ENCODE results near the gene ENKUR.
A peak's percentile ranks its signal among the peaks of the same experiment; 100 is the strongest.
"Not testable (repeated sequence)": the region's sequence is repeated elsewhere in the genome, so short reads cannot be mapped to it uniquely, and the experiment has no call there.

The ENKUR gene

GRCh38 chr10:24958721-24959381 is 57.1 kb downstream of the ENKUR start:
- no peaks in the 10 kb centered on the region for H3K36me3 ChIP-seq (ENCODE audit: control insufficient read depth in 4 of 4, insufficient read depth in 4 of 4, low read length in 3 of 4)
- no peaks in the 10 kb centered on the region for H3K4me1 ChIP-seq (ENCODE audit: control extremely low read depth in 1 of 4, control insufficient read depth in 4 of 4, insufficient read depth in 4 of 4, low read length in 3 of 4)
- H3K27me3 ChIP-seq (replicated peaks in 2 of 5; ENCODE audit: control insufficient read depth in 4 of 5, insufficient read depth in 5 of 5, low read length in 4 of 5) = no peaks in the 10 kb centered on the region
- no peak overlapping the region for H3K4me3 ChIP-seq (ENCODE audit: control insufficient read depth in 1 of 7, extremely low read depth in 1 of 7, insufficient read depth in 4 of 7, low read depth in 2 of 7, low read length in 6 of 7)
- no peak for DNase-seq
- WGBS (ENCODE audit: insufficient coverage) = 74% methylated on average over 4 of the region's 5 CpGs
- ChIA-PET CTCF (interaction anchor here (0.7 to 1.1 kb wide), 4 partner anchors 10 to 324 kb away, joined by 3 to 4 read pairs (median 3); no protein-coding TSS in a partner anchor), POLR2A (interaction anchor here (0.6 kb wide), 1 partner anchor 1434 kb away, joined by 3 read pairs; no protein-coding TSS in a partner anchor)
- H3K9me3 ChIP-seq (ENCODE audit: control extremely low read depth in 1 of 5, control insufficient read depth in 4 of 5, insufficient read depth in 2 of 5, low read depth in 1 of 5, low read length in 4 of 5) = no peaks in the 10 kb centered on the region
- H3K27ac ChIP-seq (ENCODE audit: insufficient read depth in 1 of 2, low read depth in 1 of 2, low read length in 2 of 2, poor library complexity in 1 of 2, severe bottlenecking in 2 of 2) = peak overlapping the region in 1 of 2 experiments; percentile 25

- H3K27ac ChIP-seq (ENCODE audit: insufficient read depth in 1 of 2, low read depth in 1 of 2, low read length in 2 of 2, poor library complexity in 1 of 2, severe bottlenecking in 2 of 2) = no peak overlapping the region
- DNase-seq = no peak
- no peaks in the 10 kb centered on the region for H3K27me3 ChIP-seq (replicated peaks in 2 of 5; ENCODE audit: control insufficient read depth in 4 of 5, insufficient read depth in 5 of 5, low read length in 4 of 5)
- ChIA-PET POLR2A (interaction anchor here (0.6 kb wide), 1 partner anchor 1435 kb away, joined by 3 read pairs; no protein-coding TSS in a partner anchor), CTCF (interaction anchor here (1.1 kb wide), 1 partner anchor 232 kb away, joined by 3 read pairs; no protein-coding TSS in a partner anchor)
- H3K9me3 ChIP-seq (ENCODE audit: control extremely low read depth in 1 of 5, control insufficient read depth in 4 of 5, insufficient read depth in 2 of 5, low read depth in 1 of 5, low read length in 4 of 5) = no peaks in the 10 kb centered on the region
- H3K4me1 ChIP-seq (ENCODE audit: control extremely low read depth in 1 of 4, control insufficient read depth in 4 of 4, insufficient read depth in 4 of 4, low read length in 3 of 4) = peaks cover 0 to 4% (median under 1%) of the 10 kb centered on the region in 4 experiments
- H3K4me3 ChIP-seq (ENCODE audit: control insufficient read depth in 1 of 7, extremely low read depth in 1 of 7, insufficient read depth in 4 of 7, low read depth in 2 of 7, low read length in 6 of 7) = no peak overlapping the region
- WGBS (ENCODE audit: insufficient coverage) = no CpG with 5 or more reads among the region's 4 CpGs
- no peaks in the 10 kb centered on the region for H3K36me3 ChIP-seq (ENCODE audit: control insufficient read depth in 4 of 4, insufficient read depth in 4 of 4, low read length in 3 of 4)
These were observed 57.8 kb downstream of the ENKUR start for GRCh38 chr10:24958091-24958720.

DNA sequence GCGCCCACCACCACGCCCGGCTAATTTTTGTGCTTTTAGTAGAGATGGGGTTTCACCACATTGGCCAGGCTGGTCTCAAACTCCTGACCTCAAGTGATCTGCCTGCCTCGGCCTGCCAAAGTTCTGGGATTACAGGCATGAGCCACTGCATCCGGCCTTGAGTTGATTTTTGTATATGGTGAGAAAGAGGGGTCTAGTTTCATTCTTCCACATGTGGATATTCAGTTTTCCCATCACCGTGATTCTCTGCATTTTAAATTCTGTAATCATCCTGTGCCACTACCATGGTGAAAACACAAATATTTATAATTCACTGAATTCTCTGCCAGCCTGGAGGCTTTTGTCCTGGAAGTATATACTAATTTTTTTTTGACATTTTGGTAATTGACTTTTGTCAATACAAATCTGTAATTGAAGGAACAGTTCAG is 58.3 kb downstream of the ENKUR start:
- H3K4me1 ChIP-seq (ENCODE audit: control extremely low read depth in 1 of 4, control insufficient read depth in 4 of 4, insufficient read depth in 4 of 4, low read length in 3 of 4); DNase-seq; H3K4me3 ChIP-seq (ENCODE audit: control insufficient read depth in 1 of 7, extremely low read depth in 1 of 7, insufficient read depth in 4 of 7, low read depth in 2 of 7, low read length in 6 of 7); CTCF ChIA-PET; H3K27me3 ChIP-seq (replicated peaks in 2 of 5; ENCODE audit: control insufficient read depth in 4 of 5, insufficient read depth in 5 of 5, low read length in 4 of 5); H3K36me3 ChIP-seq (ENCODE audit: control insufficient read depth in 4 of 4, insufficient read depth in 4 of 4, low read length in 3 of 4); H3K9me3 ChIP-seq (ENCODE audit: control extremely low read depth in 1 of 5, control insufficient read depth in 4 of 5, insufficient read depth in 2 of 5, low read depth in 1 of 5, low read length in 4 of 5); POLR2A ChIA-PET; H3K27ac ChIP-seq (ENCODE audit: insufficient read depth in 1 of 2, low read depth in 1 of 2, low read length in 2 of 2, poor library complexity in 1 of 2, severe bottlenecking in 2 of 2): not testable (repeated sequence)
- 95% methylated on average over 4 of the region's 6 CpGs for WGBS (ENCODE audit: insufficient coverage)

DNA sequence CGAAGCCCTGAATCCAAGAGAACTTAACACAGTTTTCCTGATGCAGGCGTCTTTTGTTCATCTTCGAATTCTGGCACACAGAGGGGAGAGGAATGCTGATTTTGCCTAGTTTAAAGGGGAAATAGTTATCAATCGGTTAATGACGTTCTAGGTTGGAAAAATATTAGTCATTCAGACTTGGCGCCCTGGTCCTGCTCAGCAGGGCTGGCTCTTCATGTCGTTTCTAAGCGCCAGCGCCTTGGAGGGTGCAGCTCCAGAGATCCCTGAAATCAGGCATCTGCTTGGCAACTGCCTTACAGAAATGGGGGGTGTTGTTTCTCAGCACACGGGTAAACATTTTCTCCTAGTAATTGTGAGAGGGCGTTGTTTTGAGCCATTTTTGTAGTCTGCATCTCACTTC is 62.3 kb downstream of the ENKUR start:
- ChIA-PET CTCF (interaction anchor here (1.0 to 3.0 kb wide), 2 partner anchors 9 to 96 kb away, joined by 3 to 14 read pairs; no protein-coding TSS in a partner anchor), POLR2A (interaction anchor here (0.6 kb wide), 1 partner anchor 230 kb away, joined by 4 read pairs; no protein-coding TSS in a partner anchor)
- Histone ChIP-seq H3K9me3 (ENCODE audit: control extremely low read depth in 1 of 5, control insufficient read depth in 4 of 5, insufficient read depth in 2 of 5, low read depth in 1 of 5, low read length in 4 of 5) (no peaks in the 10 kb centered on the region), H3K27me3 (replicated peaks in 2 of 5; ENCODE audit: control insufficient read depth in 4 of 5, insufficient read depth in 5 of 5, low read length in 4 of 5) (no peaks in the 10 kb centered on the region), H3K36me3 (ENCODE audit: control insufficient read depth in 4 of 4, insufficient read depth in 4 of 4, low read length in 3 of 4) (no peaks in the 10 kb centered on the region), H3K27ac (ENCODE audit: insufficient read depth in 1 of 2, low read depth in 1 of 2, low read length in 2 of 2, poor library complexity in 1 of 2, severe bottlenecking in 2 of 2) (no peak overlapping the region), H3K4me3 (ENCODE audit: control insufficient read depth in 1 of 7, extremely low read depth in 1 of 7, insufficient read depth in 4 of 7, low read depth in 2 of 7, low read length in 6 of 7) (no peak overlapping the region), H3K4me1 (ENCODE audit: control extremely low read depth in 1 of 4, control insufficient read depth in 4 of 4, insufficient read depth in 4 of 4, low read length in 3 of 4) (peaks cover 0 to 18% (median 10%) of the 10 kb centered on the region in 4 experiments)
- 99% methylated on average over 8 of the region's 11 CpGs for WGBS (ENCODE audit: insufficient coverage)
- no peak for DNase-seq

- WGBS (ENCODE audit: insufficient coverage) = 17% methylated on average over 30 of the region's 53 CpGs
- H3K4me3 ChIP-seq (ENCODE audit: control insufficient read depth in 1 of 7, extremely low read depth in 1 of 7, insufficient read depth in 4 of 7, low read depth in 2 of 7, low read length in 6 of 7) = peak overlapping the region; percentile 48 to 86 (median 65)
- peaks cover 0 to 18% (median 10%) of the 10 kb centered on the region in 4 experiments for H3K4me1 ChIP-seq (ENCODE audit: control extremely low read depth in 1 of 4, control insufficient read depth in 4 of 4, insufficient read depth in 4 of 4, low read length in 3 of 4)
- no peaks in the 10 kb centered on the region for H3K27me3 ChIP-seq (replicated peaks in 2 of 5; ENCODE audit: control insufficient read depth in 4 of 5, insufficient read depth in 5 of 5, low read length in 4 of 5)
- H3K9me3 ChIP-seq (ENCODE audit: control extremely low read depth in 1 of 5, control insufficient read depth in 4 of 5, insufficient read depth in 2 of 5, low read depth in 1 of 5, low read length in 4 of 5) = no peaks in the 10 kb centered on the region
- no peaks in the 10 kb centered on the region for H3K36me3 ChIP-seq (ENCODE audit: control insufficient read depth in 4 of 4, insufficient read depth in 4 of 4, low read length in 3 of 4)
- peak overlapping the region in 1 of 2 experiments; percentile 71 for H3K27ac ChIP-seq (ENCODE audit: insufficient read depth in 1 of 2, low read depth in 1 of 2, low read length in 2 of 2, poor library complexity in 1 of 2, severe bottlenecking in 2 of 2)
- DNase-seq = peak; percentile 42 to 65 (median 55)
- POLR2A ChIA-PET = interaction anchor here (0.6 kb wide), 1 partner anchor 230 kb away, joined by 4 read pairs; no protein-coding TSS in a partner anchor
- CTCF ChIA-PET = interaction anchor here (1.0 to 3.0 kb wide), 5 partner anchors 10 to 230 kb away, joined by 3 to 14 read pairs (median 5); partner anchors contain the start of gene ARHGAP21
These were observed 63.0 kb downstream of the ENKUR start for GRCh38 chr10:24952707-24953645.

- peak in 2 of 3 donors; percentile 44 to 65 for DNase-seq
- Histone ChIP-seq H3K27me3 (replicated peaks in 2 of 5; ENCODE audit: control insufficient read depth in 4 of 5, insufficient read depth in 5 of 5, low read length in 4 of 5) (no peaks in the 10 kb centered on the region), H3K36me3 (ENCODE audit: control insufficient read depth in 4 of 4, insufficient read depth in 4 of 4, low read length in 3 of 4) (no peaks in the 10 kb centered on the region), H3K9me3 (ENCODE audit: control extremely low read depth in 1 of 5, control insufficient read depth in 4 of 5, insufficient read depth in 2 of 5, low read depth in 1 of 5, low read length in 4 of 5) (no peaks in the 10 kb centered on the region), H3K27ac (ENCODE audit: insufficient read depth in 1 of 2, low read depth in 1 of 2, low read length in 2 of 2, poor library complexity in 1 of 2, severe bottlenecking in 2 of 2) (peak within 1 kb of the TSS; percentile 25 to 71), H3K4me1 (ENCODE audit: control extremely low read depth in 1 of 4, control insufficient read depth in 4 of 4, insufficient read depth in 4 of 4, low read length in 3 of 4) (peaks cover 0 to 18% (median 10%) of the 10 kb centered on the region in 4 experiments), H3K4me3 (ENCODE audit: control insufficient read depth in 1 of 7, extremely low read depth in 1 of 7, insufficient read depth in 4 of 7, low read depth in 2 of 7, low read length in 6 of 7) (peak within 1 kb of the TSS; percentile 48 to 86 (median 65))
- ChIA-PET POLR2A (no interaction called here), CTCF (interaction anchor here (0.9 to 3.0 kb wide), 6 partner anchors 10 to 229 kb away, joined by 3 to 14 read pairs (median 4); partner anchors contain the start of gene ARHGAP21)
- under 1% methylated on average over 33 of the region's 56 CpGs for WGBS (ENCODE audit: insufficient coverage)
These were observed 63.7 kb downstream of the ENKUR start, which contains the start of gene PRTFDC1 for GRCh38 chr10:24952143-24952706. PRTFDC1 (minus strand) TSS chr10:24952606; CDS start chr10:24952575, 31 bp downstream.

Data from common myeloid progenitor, CD34-positive (primary cell).